Activated effector memory CD4-positive, alpha-beta T cell treated with anti-CD3 and anti-CD28 coated beads, Interleukin-2, amount 50 U/mL, for 16 hours (primary cell): Measurements from ENCODE around the gene CMIP.

Experiments used
- DNase-seq: peaks from one replicate; pipeline ENCODE4 v3.0.0-alpha.2; 2020

Gene CMIP

GRCh38 chr16:81448154-81449131 is 3.8 kb downstream of the CMIP start:
- peak; percentile 59 for DNase-seq

DNA sequence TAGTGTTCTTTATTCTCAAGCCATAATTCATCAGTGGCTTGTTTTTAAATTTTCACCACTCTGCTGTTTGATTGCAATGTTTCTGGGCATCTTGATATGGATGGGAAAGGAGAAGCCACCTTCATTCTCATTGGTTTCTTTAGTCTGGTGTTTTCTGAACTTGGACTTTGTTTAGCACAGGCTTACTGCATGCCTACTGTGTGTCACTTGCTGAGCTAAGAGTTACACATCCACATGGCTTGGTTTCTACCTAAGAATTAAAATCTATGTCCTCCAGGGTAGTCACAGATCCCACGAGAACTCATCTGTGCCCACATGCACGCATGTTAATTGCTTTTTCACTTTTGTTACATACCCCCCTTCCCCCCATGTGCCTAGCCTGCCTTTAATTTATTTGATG is 4.6 kb downstream of the CMIP start:
- DNase-seq = no peak

- DNase-seq = peak; percentile 57
Observed at GRCh38 chr16:81449899-81450608, 5.4 kb downstream of the CMIP start.

DNA sequence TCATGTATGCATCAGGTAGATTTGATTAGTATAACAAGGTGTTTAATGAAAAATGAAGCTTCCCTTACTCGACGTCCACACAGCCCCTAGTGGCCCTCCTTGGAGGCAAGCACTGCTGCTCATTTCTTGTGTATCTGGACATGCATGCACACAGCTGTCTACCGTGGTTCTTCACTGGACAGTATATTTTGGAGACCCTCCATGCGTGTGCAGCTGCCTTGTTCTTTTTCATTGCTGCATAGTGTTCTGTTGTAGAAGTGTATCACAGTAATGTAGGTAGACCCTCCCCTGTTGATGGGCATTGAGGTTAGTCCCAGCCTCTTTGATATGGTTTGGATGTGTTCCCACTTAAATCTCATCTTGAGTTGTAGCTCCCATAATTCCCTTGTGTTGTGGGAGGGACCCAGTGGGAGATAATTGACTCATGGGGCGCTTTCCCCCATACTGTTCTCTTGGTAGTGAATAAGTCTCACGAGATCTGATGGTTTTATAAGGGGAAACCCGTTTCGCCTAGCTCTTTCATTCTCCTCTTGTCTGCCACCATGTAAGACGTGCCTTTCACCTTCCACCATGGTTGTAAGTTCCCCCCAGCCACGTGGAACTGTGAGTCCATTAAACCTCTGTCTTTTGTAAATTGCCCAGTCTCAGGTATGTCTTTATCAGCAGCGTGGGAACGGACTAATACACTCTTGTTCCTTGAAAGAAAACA is 6.3 kb downstream of the CMIP start:
- peak; percentile 51 for DNase-seq

DNA sequence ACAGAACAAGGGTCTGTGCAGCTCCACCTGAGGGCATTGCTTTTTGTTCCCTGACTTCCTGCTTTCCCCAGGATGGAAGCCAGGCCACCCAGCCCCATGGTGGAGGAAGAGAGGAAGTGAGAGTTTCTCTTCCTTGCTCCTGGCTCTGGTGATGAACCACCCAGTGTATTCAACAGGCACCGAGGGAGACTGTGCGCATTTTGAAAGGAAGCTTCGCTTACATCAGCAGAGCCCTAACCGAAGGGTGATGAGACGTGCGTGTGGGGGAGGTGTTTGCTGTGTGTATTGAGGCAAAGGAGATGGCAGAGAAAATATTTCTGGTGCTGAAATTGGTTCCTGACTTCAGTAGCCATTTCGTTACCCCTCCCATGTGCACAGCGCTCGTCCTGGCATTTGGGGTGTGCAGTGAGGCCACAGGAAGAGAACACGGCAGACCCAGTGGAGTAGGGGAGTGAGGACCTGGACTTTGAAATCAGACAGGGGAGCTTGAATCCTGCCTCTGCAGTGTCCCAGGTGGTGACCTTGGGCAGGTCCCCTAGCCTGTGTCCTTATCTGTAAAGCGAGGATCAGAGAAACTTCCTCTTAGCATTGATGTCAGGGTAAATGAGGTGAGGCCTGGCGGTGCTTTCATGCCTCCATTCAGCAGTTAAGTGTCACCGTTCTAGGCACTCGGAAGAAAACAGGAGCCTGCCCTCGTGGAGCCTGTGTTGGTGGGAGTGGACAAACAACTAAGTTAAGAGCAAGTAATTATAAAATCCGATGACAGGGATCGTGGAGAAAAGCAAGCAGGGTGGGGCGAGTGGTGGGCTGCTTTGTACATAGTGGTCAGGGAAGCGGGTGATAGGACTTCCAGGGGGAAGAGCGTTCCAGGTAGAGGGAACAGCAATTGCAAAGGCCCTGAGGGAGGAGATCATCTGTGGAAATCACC is 7.4 kb downstream of the CMIP start:
- peak; percentile 69 for DNase-seq

- no peak for DNase-seq
Observed at GRCh38 chr16:81453091-81453728, 8.6 kb downstream of the CMIP start.

DNA sequence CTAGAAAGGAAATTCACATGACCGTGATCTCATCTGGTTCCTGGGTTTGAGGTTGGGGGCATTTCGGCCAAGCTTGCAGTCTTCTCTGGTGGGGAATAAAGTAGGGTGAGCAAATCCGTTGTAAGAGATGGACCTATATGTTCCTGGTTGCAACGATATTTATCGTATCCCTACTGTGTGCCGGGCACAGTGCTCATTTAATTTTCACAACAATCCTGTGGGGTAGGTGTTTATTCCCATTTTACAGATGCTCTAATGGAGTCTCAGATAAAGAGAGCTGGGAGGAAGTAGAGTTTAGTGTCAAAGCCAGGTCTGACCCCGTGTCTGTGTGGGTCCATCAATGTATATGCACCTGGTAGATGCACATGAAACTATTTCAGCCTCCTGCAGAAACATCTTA is 9.4 kb downstream of the CMIP start:
- no peak for DNase-seq

- DNase-seq = peak; percentile 54
Observed at GRCh38 chr16:81455006-81455405, 10.4 kb downstream of the CMIP start.

DNA sequence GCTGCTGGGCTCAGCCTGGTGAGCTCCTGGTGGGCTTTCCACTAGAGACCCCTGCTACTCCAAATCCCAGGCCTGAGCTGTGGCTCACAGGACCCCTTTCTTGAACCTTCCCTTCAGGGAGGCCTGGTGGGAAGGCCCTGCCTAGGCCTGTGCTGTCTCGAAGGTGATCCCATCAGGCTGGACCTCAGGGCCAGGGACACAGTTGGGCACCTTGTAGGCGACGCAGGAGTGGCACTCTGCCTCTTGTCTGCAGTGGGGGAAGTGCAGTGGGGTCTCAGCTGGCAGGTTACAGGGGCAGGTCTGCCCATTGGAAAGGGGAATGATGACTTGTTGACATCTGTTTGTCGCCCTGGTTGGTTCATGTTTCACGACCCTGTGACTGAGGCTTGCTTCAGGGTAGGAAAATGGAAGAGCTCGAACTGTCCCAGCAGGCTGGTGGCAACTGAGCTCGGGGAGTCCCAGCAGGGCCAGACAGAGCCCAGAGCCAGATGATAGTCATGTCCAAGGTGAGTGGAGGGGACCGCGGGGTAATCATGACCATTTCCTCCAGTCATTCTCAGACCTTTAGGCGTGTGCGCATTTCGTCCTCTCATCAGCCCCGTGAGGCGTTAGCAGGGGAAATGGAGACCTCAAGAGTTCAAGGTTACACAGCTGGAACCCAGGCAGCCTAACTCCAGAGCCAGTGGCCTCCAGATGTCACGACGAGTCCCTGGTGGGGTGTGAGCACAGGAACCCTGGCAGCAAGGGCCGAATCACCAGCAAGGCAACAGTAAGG is 11.3 kb downstream of the CMIP start:
- peak; percentile 56 for DNase-seq

DNA sequence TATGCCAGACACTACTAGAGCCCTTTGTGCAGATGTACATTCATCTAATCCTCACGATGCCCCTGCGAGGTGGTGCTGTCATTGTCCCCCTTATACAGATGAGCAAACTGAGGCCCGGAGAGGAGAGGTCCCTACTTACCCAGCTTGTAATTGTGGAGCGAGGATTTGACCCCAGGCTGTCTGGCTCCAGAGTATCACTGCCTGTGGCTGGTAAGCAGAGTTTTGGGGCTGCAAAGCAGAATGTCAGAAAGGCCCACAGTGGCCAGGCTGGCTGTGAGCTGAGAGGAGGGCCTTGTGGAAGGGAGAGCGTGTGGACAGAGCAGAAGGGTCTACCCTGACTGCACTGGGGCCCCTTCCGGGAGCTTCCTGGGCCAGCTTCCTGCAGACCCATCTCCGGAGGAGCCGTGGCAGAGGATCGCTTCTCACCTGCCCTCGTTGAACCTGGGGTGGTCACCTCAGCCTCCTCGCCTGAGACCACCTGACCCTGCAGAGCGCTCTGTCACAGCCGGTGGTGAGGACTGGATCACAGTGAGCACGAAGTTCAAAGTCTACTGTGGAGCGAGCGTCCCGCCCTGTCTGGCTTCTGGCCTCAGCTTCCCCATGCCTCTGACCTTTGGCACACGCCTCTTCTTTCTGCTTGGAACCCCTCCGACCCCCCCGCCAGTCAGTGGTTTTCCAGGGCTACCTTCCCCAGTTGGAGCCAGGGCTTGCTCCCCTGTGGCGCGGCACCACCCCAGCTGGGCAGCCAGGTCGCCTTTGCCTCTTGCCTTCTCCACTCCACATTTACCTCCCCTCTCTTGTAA is 12.1 kb downstream of the CMIP start:
- DNase-seq = peak; percentile 57

- peak; percentile 55 for DNase-seq
Observed at GRCh38 chr16:81457326-81458133, 12.9 kb downstream of the CMIP start.

DNA sequence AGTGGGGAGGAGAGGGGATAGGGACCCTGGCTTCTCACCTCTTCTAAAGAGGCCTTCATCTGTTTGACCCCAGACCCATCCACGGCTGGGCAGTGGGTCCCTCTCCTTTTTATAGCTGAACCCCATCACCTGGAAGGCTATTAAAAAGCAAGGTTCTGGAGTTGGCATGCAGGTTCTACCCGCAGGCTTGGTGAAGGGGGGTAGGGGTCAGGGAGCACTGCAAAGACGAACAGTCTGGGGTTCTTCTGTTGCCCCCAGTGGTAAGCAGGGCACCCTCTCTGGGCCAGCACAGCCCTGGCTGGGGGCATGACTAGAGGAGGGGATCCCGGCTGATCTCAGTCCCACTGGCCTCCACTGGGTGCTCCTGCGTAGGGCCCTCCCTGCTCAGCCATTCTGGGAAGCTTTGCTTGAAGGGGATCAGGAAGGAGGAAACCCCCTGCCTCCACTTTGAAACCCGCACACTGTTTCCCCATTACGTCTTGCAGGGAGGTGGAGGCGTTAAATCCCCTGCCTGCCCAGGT is 13.6 kb downstream of the CMIP start:
- DNase-seq = peak; percentile 53

- DNase-seq = no peak
Observed at GRCh38 chr16:81458827-81459598, 14.4 kb downstream of the CMIP start.

DNA sequence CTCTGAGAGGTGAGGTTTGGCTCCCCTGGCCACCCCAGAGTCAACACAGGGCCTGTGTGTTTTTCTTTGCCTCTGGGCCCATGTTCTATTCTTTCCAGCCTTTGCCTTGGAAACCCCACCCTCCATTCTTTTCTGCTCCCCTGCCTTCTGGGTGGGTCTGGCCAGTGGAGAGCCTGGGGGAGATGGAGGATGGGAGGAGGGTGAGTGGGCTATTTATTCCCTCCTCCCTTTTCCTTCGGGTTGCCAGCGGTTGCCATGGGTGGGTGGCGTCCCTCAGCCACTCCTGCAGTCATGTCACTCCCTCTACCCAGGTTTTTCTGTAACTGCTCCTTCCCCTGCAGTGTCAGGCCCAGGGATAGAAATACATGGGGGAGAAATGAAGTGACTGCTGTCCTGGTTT is 15.5 kb downstream of the CMIP start:
- peak; percentile 49 for DNase-seq

DNA sequence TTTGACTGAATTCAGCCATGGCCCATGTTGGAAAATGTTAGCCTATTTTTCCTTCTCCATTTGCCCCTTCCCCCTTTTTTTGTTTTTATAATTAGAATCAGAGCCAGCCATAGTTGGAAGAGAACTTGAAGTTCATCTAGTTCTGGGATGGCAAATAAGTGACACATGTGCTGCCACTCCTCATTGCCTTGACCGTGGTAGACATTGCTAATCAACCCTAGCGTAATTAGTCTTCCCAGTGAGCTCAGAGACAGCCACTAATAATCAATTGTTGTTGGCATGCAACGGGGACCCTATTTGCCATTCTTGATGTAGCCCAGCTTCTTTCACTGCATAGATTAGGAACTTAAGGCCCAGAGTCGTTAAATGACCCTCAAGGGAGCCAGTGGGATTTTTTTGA is 16.6 kb downstream of the CMIP start:
- no peak for DNase-seq

DNA sequence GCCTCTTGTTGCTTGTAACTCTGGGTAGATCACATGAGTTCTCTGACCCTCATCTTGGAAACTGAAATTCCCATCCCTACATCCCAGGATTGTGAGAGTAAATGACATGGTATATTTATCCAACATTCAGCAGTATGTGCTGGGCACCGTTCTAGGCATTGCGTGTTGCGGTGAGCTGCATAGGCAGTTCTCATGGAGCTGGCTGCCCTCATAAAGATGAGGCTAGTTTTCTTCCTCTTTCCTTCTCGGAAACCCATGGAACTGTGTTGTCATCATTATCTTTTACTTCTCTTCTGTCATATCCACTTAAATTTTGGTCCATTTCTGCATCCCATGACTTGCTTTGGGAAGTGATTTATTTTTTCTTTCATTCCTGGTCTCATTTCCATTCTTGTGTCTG is 17.2 kb downstream of the CMIP start:
- no peak for DNase-seq

GRCh38 chr16:81462683-81463082 is 18.1 kb downstream of the CMIP start:
- DNase-seq = no peak

GRCh38 chr16:81463296-81463890 is 18.8 kb downstream of the CMIP start:
- DNase-seq = no peak
